ENCODE measurements around the gene ESRRG.

- no peak for TF ChIP-seq CTCF (IDR thresholded peaks at IDR 0.05; ENCODE audit: poor library complexity, severe bottlenecking)
- no peak for TF ChIP-seq RAD21 (conservative IDR thresholded peaks at IDR 0.05)
- TF ChIP-seq EZH2 (IDR thresholded peaks at IDR 0.05; ENCODE audit: borderline replicate concordance, insufficient read depth, low read length, poor library complexity, severe bottlenecking): no peak
- no peak for TF ChIP-seq SMC3 (conservative IDR thresholded peaks at IDR 0.05; ENCODE audit: poor library complexity)
- TF ChIP-seq REST (IDR thresholded peaks at IDR 0.05; ENCODE audit: borderline replicate concordance): no peak
- TF ChIP-seq TAF1 (IDR thresholded peaks at IDR 0.05; ENCODE audit: low read depth): no peak
- TF ChIP-seq EP300 (conservative IDR thresholded peaks at IDR 0.05; ENCODE audit: poor library complexity, severe bottlenecking): no peak
Measured at GRCh38 chr1:216482620-216483019, 240.6 kb downstream of the ESRRG start.
